SJCRH30 (cell line): ENCODE data around the gene ZHX3. TPM values are rescaled to one million over a fixed set of nuclear protein-coding genes. Genes with fewer than 3 reads are reported as not detected.

Experiments
- DNase-seq, 2 experiments: peaks; one replicate each; pipeline ENCODE4 v3.0.0-alpha.2; 2015 to 2020
- H3K27ac ChIP-seq: fragments of 250-450 bp; sonication (Bioruptor Pico); 2 replicates; pipeline ENCODE4 v1.5.1; 2020; ENCODE audit warnings: mild to moderate bottlenecking, moderate library complexity
- H3K27me3 ChIP-seq: fragments of 250-450 bp; sonication (Bioruptor Pico); 2 replicates; pipeline ENCODE4 v1.5.1; 2020; ENCODE audit warnings: mild to moderate bottlenecking, moderate library complexity
- H3K36me3 ChIP-seq: fragments of 250-450 bp; sonication (Bioruptor Pico); 2 replicates; pipeline ENCODE4 v1.5.1; 2020; ENCODE audit warnings: mild to moderate bottlenecking, moderate library complexity
- H3K4me1 ChIP-seq: fragments of 250-450 bp; sonication (Bioruptor Pico); 2 replicates; pipeline ENCODE4 v1.5.1; 2020; ENCODE audit warnings: mild to moderate bottlenecking, moderate library complexity
- H3K4me3 ChIP-seq: fragments of 250-450 bp; sonication (Bioruptor Pico); 2 replicates; pipeline ENCODE4 v1.5.1; 2020; ENCODE audit warnings: mild to moderate bottlenecking, moderate library complexity
- H3K9me3 ChIP-seq: fragments of 250-450 bp; sonication (Bioruptor Pico); replicated peaks from 2 replicates; pipeline ENCODE4 v1.5.1; 2020; ENCODE audit warnings: mild to moderate bottlenecking, moderate library complexity
- total RNA-seq: library from RNA; depleted of rRNA; stranded (reverse); fragments of >200 nt; shearing (Covaris generic); gene quantifications from 2 replicates; pipeline ENCODE4 v1.2.3, GENCODE V29; 2014; rRNA removed

Gene ZHX3
- total RNA-seq = 16.0 and 16.2 TPM in 2 replicates

DNA sequence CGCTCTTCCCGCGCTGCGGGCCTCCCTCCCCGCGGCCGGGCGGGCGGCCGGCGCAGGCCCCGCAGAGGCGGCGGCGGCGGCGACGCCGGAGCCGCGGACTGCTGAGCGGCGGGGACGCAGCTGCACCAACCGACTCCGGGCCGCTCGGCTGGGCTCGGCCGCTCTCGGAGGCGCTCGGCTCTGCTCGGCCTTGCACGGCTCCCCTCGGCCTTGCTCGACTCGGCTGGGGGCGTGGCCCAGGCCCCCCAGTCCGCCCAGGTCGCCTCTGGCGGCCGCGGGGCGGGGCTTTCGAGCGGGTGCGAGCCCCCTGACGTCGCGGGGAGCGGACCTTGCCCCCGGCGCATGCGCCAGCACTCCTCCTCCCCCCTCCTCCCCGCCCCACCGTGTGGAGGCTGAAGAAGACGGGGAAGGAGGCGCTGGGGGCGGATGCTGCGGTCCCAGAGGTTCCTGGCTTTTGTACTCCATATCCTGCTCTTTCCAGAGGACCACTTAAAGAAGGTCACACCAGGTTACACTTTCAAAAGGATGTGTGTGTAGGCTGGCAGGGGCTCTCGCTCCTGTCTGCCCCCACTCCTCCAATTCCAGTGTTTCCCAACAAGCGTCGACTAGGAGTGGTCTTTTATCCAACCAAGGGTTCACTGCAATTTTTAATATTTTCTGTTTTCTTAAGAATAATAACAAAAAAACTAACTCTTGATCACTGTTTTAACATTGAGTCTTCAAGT lies at the start of gene ZHX3:
Gene ZHX3 (minus strand): TSS at position 186 of the 725 bp plus-strand sequence. CDS start 112,815 bp downstream, outside the sequence.
- no peaks in the 10 kb centered on the region for H3K36me3 ChIP-seq
- peak; percentile 99 for DNase-seq
- H3K4me3 ChIP-seq = peak within 1 kb of the TSS; percentile 83
- no peaks in the 10 kb centered on the region for H3K27me3 ChIP-seq
- no peaks in the 10 kb centered on the region for H3K9me3 ChIP-seq
- peaks cover 19% of the 10 kb centered on the region for H3K4me1 ChIP-seq
- H3K27ac ChIP-seq = peak within 1 kb of the TSS; percentile 51

GRCh38 chr20:41367393-41367695 lies 49.8 kb upstream of the ZHX3 start:
- no peak for DNase-seq
- peaks cover 7% of the 10 kb centered on the region for H3K4me1 ChIP-seq
- no peaks in the 10 kb centered on the region for H3K36me3 ChIP-seq
- H3K27ac ChIP-seq = no peak overlapping the region
- H3K4me3 ChIP-seq = no peak overlapping the region
- H3K27me3 ChIP-seq = no peaks in the 10 kb centered on the region
- H3K9me3 ChIP-seq = peaks cover 10% of the 10 kb centered on the region; the same call in 1 of the 2 replicates

DNA sequence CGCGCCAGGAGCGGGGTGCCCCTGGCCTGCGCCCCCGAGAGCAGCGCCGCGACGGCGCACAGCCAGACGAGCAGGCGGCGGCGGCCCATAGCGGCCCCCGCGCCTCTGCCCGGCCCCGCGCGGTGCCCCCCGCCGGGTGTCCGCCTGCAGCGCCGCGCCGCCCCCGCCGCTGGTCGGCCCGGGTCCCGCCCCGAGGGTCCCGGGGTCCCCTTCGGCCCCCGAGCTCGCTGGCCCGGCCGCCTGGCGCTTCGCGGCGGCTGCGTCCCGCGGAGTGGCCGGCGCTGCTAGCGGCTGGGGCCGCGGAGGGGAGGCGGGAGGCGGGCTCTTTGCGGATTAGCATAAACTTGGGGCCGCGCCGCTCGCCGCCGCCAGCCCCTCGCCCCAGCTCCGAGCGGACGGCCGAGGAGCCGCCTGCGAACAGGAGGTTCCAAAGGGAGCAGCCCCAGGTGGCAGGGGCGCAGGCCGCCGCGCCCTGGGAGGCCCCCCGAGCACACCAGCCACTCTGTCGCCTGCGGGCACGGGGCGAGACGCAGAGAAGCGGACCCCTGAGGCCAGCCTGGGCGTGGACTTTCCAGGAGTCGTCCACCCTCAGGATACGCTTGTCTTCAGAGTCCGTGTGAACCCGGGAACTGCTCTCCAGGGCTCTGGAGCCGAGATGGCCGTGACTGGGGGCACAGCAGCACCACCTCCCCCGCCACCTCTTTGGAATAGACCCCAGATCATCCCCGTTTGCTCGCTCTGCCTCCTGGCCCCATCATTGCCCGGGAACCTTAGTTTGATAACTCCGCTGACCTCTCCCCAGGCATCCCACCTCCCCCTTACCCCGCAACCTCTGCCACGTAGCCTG lies 49.2 kb upstream of the ZHX3 start, which contains the start of gene EMILIN3:
Gene EMILIN3 (minus strand): TSS at position 273 of the 847 bp plus-strand sequence. CDS start 184 bp downstream, at position 89.
- DNase-seq = peak in 1 of 2 experiments; percentile 48
- Histone ChIP-seq H3K27me3 (no peaks in the 10 kb centered on the region), H3K4me1 (peaks cover 12% of the 10 kb centered on the region), H3K9me3 (peaks cover 6% of the 10 kb centered on the region; the same call in 1 of the 2 replicates), H3K36me3 (no peaks in the 10 kb centered on the region), H3K27ac (no peak within 1 kb of the TSS), H3K4me3 (peak within 1 kb of the TSS; percentile 55)

GRCh38 chr20:41365777-41366545 lies 48.4 kb upstream of the ZHX3 start:
- Histone ChIP-seq H3K27ac (no peak overlapping the region), H3K4me3 (peak overlapping the region; percentile 27; the same call in 1 of the 2 replicates), H3K4me1 (peaks cover 20% of the 10 kb centered on the region), H3K36me3 (no peaks in the 10 kb centered on the region), H3K27me3 (no peaks in the 10 kb centered on the region), H3K9me3 (no peaks in the 10 kb centered on the region)
- DNase-seq = no peak

GRCh38 chr20:41364967-41365765 lies 47.6 kb upstream of the ZHX3 start:
- Histone ChIP-seq H3K4me1 (peaks cover 28% of the 10 kb centered on the region), H3K27me3 (no peaks in the 10 kb centered on the region), H3K9me3 (no peaks in the 10 kb centered on the region), H3K27ac (no peak overlapping the region), H3K36me3 (no peaks in the 10 kb centered on the region), H3K4me3 (no peak overlapping the region)
- DNase-seq = no peak

GRCh38 chr20:41364236-41364855 lies 46.8 kb upstream of the ZHX3 start:
- no peaks in the 10 kb centered on the region for H3K27me3 ChIP-seq
- H3K9me3 ChIP-seq = no peaks in the 10 kb centered on the region
- peaks cover 37% of the 10 kb centered on the region for H3K4me1 ChIP-seq
- no peak overlapping the region for H3K27ac ChIP-seq
- DNase-seq = no peak
- no peaks in the 10 kb centered on the region for H3K36me3 ChIP-seq
- no peak overlapping the region for H3K4me3 ChIP-seq

DNA sequence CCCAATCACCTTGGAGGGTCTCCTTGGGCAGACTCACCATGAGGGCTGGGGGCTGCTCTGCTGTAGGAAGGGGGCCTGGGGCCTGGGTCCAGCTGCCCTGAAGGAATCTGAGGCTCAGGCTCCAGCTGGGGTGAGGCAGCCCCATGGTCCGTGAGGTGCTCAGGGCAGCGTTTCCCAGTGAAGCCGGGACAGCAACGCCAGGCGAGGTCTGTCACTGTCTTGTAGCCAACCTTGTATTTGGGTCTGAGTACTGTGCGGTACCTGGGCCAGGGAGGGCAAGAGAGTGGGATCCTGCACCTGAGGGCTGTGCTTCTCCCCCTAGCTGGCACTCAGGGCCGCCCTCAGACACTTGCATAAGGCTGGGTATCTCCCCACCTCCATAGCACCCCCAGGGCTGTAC lies 46.1 kb upstream of the ZHX3 start:
- H3K27me3 ChIP-seq = no peaks in the 10 kb centered on the region
- H3K4me3 ChIP-seq = no peak overlapping the region
- no peak overlapping the region for H3K27ac ChIP-seq
- peaks cover 41% of the 10 kb centered on the region for H3K4me1 ChIP-seq
- no peaks in the 10 kb centered on the region for H3K9me3 ChIP-seq
- no peaks in the 10 kb centered on the region for H3K36me3 ChIP-seq
- DNase-seq = no peak

DNA sequence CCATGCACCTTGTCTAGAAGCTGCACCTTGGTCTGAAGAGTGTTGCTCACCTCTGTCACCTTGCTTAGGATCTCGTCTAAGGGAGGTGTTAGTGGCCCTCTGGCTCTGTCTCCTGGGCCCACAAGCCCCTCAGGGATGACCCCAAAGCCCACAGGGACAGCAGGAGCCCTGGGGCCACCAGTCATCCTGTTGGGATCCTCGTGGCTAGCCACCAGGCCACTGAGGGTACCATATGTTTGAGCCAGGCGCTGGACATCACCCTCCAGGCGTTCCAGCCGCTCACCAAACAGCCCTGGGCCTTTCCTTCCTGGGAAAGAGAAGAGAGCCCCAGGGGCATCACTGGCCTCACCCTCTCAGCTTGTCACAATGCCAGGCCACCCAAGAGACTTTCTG lies 45.2 kb upstream of the ZHX3 start:
- Histone ChIP-seq H3K27me3 (no peaks in the 10 kb centered on the region), H3K36me3 (no peaks in the 10 kb centered on the region), H3K27ac (no peak overlapping the region), H3K9me3 (no peaks in the 10 kb centered on the region), H3K4me3 (no peak overlapping the region), H3K4me1 (peaks cover 50% of the 10 kb centered on the region)
- DNase-seq = peak; percentile 49 to 70

DNA sequence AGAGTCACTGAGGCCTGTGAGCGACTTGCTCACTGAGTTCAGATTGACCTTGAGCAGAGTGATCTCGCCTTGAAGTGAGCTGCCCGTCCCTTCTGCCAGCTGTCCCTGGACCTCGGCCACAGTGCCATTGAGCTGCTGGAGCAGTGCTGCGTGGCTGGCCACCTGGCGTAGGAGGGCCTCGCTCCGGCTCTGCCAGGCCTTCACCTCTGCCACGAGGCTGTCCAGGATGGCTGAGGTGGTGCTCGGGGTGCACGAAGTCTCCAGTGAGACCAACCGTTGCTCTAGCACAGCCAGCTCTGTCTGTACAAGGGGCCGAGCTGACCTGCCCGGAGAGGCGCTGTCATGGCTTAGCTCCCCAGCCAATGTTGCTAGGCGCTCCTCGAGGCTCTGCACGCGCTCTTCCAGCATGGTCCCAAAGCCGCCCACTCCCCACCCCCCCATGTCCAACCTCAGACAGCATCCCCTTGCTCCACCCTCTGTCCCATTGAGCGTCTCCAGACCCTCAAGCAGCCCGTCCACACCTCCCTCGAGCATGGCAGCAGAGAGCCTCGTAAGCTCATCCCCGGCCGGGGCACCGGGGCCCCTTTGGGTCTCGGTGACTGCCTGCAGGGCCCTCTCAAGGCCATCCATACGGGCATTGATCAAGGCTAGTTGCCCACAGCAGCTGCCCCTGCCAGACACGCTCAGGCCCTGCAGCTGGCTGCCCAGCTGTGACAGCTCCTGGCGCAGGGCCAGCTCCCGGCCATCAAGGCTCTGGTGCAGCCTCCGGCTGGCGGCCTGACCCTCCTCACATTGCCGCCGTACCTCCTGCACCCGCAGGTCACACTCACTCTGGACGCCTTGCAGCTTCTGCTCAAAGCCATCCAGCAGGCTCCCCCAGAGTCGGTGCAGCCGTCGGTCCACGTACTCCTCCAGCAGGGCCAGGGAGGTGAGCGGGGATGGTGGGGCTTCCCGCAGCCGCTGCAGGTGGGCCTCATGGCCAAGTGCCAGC lies 44.5 kb upstream of the ZHX3 start:
- peak overlapping the region; percentile 42 for H3K27ac ChIP-seq
- peaks cover 50% of the 10 kb centered on the region for H3K4me1 ChIP-seq
- peak; percentile 96 to 98 for DNase-seq
- H3K9me3 ChIP-seq = no peaks in the 10 kb centered on the region
- H3K36me3 ChIP-seq = no peaks in the 10 kb centered on the region
- no peak overlapping the region for H3K4me3 ChIP-seq
- H3K27me3 ChIP-seq = no peaks in the 10 kb centered on the region

DNA sequence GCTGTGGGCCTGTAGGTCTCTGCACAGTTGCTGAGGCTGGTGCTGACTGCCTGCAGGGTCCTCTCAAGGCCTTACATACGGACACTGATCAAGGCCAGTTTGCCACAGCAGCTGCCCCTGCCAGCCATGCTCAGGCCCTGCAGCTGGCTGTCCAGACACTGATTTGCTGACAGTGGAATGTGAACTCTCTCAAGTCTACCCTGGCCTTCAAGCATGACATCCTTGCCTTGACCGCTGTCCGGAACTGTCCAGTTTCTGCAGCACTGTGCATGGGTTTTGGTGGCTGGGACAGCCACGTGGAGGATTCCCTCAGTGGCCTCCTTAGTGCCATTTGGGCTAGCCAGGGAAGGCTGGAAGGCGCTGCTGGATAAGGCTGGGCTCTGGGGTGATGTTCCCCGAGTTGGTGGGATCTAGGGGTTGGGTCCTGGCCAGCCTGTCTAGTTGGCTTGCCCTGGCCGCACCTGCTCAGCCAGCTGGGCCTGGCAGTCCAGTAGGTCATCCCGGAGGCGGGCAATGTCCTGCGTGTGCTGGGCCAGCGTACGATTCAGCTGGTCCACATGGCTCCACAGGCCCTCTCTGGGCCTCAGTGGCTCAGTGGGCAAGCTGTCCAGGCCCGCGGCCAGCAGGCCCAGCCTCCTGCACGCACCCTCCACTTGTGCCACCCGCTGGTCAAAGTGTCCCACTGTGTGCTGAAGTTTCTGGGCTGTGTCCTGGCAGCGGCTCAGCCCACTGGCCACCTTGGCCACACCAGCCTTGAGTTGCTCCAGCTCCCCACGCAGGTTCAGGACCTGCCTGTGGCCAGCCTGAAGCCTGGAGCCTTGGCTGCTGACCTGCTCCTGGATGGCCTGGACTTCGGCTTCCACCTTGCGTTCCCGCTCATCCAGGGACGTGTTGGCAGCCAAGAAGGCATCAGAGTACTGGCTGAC lies 43.6 kb upstream of the ZHX3 start:
- Histone ChIP-seq H3K4me1 (peaks cover 50% of the 10 kb centered on the region), H3K27ac (peak overlapping the region; percentile 18), H3K4me3 (no peak overlapping the region), H3K36me3 (no peaks in the 10 kb centered on the region), H3K9me3 (no peaks in the 10 kb centered on the region), H3K27me3 (no peaks in the 10 kb centered on the region)
- DNase-seq = peak; percentile 74 to 77

DNA sequence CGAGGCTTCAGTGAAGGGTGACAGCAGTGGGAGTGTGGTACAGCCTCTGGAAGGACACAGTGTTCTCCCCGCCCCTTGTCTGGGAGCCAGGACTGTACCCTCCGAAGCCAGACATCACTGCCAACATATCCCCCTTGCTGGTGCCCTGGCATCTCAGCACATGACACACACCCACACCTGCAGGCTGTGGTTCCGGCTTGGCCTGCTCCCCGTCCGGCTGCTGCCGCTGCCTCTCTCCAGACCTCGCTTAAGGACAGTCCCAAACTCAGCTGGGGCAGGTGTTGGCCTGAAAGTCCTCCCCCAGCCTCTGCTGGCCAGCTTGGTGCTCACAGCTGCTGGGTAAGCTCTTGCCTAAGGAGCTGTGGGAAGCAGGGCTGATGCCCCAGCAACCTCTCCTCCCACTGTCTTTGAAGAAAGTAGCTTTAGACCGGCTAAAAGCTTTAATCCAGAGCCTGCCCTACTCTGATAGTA lies 42.0 kb upstream of the ZHX3 start:
- H3K4me1 ChIP-seq = peaks cover 50% of the 10 kb centered on the region
- no peak overlapping the region for H3K27ac ChIP-seq
- H3K9me3 ChIP-seq = no peaks in the 10 kb centered on the region
- no peaks in the 10 kb centered on the region for H3K36me3 ChIP-seq
- peak in 1 of 2 experiments; percentile 63 for DNase-seq
- H3K4me3 ChIP-seq = no peak overlapping the region
- H3K27me3 ChIP-seq = no peaks in the 10 kb centered on the region

DNA sequence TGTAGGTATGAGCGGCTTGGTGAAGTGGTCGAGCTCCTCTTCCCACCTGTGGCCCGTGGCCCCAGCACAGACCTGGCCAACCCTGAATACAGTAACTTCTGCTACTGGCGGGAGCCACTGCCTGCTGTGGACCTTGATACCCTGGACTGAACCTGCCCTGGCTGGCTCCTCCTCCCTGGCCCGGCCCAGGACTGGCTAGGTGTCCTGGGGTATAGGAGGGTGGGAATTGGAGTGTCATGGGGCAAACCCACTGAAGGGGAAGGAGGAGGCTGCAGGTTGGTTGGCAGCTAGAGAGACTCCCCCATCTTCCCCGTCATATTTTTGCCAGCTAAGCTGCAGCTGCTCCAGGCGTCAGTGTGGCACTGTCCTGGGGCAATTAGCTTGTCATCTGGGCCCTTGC lies 41.2 kb upstream of the ZHX3 start:
- no peak overlapping the region; the same call in 1 of the 2 replicates for H3K27ac ChIP-seq
- no peaks in the 10 kb centered on the region for H3K9me3 ChIP-seq
- no peak overlapping the region for H3K4me3 ChIP-seq
- peaks cover 50% of the 10 kb centered on the region for H3K4me1 ChIP-seq
- peak; percentile 59 to 77 for DNase-seq
- H3K27me3 ChIP-seq = no peaks in the 10 kb centered on the region
- no peaks in the 10 kb centered on the region for H3K36me3 ChIP-seq
